ENCODE results near the gene PICK1. TPM values are rescaled to one million over a fixed set of nuclear protein-coding genes. Genes with fewer than 3 reads are reported as not detected.

PICK1 gene
- total RNA-seq, 1 donor from 2014 or later: 10.7 TPM

DNA sequence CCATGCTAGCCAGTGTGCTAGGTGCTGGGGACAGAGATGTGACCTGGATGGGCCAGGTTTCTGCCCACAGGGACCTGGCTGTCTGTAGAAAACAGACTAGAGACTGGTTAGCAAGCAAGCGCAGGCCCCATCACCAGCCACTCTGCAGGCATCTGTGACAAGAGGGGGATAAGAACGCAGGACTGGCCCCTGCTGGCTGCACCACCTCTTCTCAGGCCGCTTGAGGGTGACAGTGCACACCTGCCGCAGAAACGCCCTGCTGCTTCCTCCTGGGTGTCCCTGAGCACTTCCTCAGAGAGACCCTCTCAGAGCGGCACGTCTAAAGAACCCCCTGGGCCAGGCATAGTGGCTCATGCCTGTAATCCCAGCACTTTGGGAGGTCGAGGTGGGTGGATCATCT, 5.9 kb upstream of the PICK1 start:
- H3K27me3 ChIP-seq: peaks cover 13% of the 10 kb centered on the region
- no peak overlapping the region for H3K4me3 Mint-ChIP-seq
- H3F3A ChIP-seq (ENCODE audit: low read depth): peaks cover 9% of the 10 kb centered on the region
- no peak overlapping the region for H3K4me3 ChIP-seq
- H3K9me3 ChIP-seq (ENCODE audit: low read depth): no peaks in the 10 kb centered on the region
- no peak overlapping the region for H3K9ac ChIP-seq
- H3K4me1 ChIP-seq: peaks cover 7% of the 10 kb centered on the region
- no peaks in the 10 kb centered on the region for H4K20me1 ChIP-seq (ENCODE audit: low read depth)
- no peaks in the 10 kb centered on the region for H3K36me3 Mint-ChIP-seq
- H3K79me2 ChIP-seq (ENCODE audit: low read depth): no peaks in the 10 kb centered on the region
- TF ChIP-seq EZH2phosphoT487 (IDR thresholded peaks at IDR 0.05): no peak
- no peak overlapping the region for H2AFZ ChIP-seq (replicated peaks)
- H3K27me3 Mint-ChIP-seq (ENCODE audit: insufficient read depth, low read depth): peaks cover 14% of the 10 kb centered on the region
- H3K4me1 Mint-ChIP-seq: peaks cover 21% of the 10 kb centered on the region
- DNase-seq (ENCODE audit: low spot score): no peak
- H3K4me2 ChIP-seq: no peak overlapping the region
- H3K27ac ChIP-seq: no peak overlapping the region
- H3K9me3 Mint-ChIP-seq: no peaks in the 10 kb centered on the region
- H3K36me3 ChIP-seq: no peaks in the 10 kb centered on the region
- no peak overlapping the region for H3K27ac Mint-ChIP-seq

DNA sequence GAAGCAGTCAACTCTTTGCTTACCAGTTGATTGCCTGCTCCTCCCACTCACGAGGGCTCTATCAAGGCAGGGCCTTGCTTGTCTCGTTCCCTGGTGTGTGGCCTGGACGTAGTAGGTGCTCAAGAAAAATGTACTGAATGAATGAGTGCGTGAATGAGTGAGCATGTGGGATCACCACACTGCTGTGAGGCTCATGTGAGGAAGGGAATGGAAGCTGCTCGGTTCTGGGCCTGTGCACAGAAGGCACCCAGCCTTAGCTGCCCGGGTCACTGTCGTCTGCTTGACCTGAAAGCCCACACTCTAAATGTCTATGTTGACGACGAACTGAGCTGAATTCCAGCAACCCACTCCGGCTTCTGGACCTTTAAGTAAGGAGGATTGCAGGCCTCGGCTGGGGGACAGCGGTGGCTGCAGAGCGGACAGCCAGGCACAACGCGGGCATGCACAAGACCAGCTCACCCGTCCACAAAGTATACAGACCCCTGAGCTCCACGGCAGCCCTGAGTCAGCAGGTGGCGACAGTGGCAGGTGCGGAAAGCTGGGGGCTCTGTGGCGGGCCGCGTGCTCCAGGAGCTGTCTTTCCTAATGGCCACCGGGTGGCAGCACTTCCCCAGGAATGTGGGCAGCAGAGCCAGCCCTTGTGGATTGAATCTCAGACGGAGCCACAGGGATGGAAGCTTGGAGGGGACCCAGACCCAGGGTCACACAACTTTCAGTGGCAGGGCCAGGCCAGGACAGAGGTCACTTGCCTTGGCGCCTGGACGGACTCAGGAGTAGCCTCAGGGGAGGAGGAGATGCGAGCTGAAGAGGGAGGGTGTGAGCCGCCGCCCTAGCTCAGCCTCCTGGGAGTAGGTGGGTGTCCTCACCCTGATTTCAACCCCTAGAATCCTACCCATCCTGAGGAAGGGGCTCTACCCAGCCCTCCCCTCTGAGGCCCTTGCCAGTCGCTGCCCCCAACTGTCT, 5.0 kb upstream of the PICK1 start:
- peaks cover 7% of the 10 kb centered on the region for H3F3A ChIP-seq (ENCODE audit: low read depth)
- H3K4me3 ChIP-seq: no peak overlapping the region
- peaks cover 23% of the 10 kb centered on the region for H3K4me1 Mint-ChIP-seq
- peak overlapping the region; percentile 35 for H2AFZ ChIP-seq (replicated peaks)
- H3K27ac Mint-ChIP-seq: peak overlapping the region; percentile 37
- DNase-seq (ENCODE audit: low spot score): peak; percentile 93
- H3K36me3 ChIP-seq: no peaks in the 10 kb centered on the region
- no peaks in the 10 kb centered on the region for H3K36me3 Mint-ChIP-seq
- H3K79me2 ChIP-seq (ENCODE audit: low read depth): no peaks in the 10 kb centered on the region
- TF ChIP-seq, protein P1, sequence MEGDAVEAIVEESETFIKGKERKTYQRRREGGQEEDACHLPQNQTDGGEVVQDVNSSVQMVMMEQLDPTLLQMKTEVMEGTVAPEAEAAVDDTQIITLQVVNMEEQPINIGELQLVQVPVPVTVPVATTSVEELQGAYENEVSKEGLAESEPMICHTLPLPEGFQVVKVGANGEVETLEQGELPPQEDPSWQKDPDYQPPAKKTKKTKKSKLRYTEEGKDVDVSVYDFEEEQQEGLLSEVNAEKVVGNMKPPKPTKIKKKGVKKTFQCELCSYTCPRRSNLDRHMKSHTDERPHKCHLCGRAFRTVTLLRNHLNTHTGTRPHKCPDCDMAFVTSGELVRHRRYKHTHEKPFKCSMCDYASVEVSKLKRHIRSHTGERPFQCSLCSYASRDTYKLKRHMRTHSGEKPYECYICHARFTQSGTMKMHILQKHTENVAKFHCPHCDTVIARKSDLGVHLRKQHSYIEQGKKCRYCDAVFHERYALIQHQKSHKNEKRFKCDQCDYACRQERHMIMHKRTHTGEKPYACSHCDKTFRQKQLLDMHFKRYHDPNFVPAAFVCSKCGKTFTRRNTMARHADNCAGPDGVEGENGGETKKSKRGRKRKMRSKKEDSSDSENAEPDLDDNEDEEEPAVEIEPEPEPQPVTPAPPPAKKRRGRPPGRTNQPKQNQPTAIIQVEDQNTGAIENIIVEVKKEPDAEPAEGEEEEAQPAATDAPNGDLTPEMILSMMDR (IDR thresholded peaks at IDR 0.05): peak; percentile 89
- TF ChIP-seq EZH2 (IDR thresholded peaks at IDR 0.05): no peak
- H4K20me1 ChIP-seq (ENCODE audit: low read depth): no peaks in the 10 kb centered on the region
- no peaks in the 10 kb centered on the region for H3K9me3 Mint-ChIP-seq
- no peaks in the 10 kb centered on the region for H3K9me3 ChIP-seq (ENCODE audit: low read depth)
- no peak overlapping the region for H3K4me2 ChIP-seq
- H3K4me3 Mint-ChIP-seq: no peak overlapping the region
- peaks cover 14% of the 10 kb centered on the region for H3K27me3 Mint-ChIP-seq (ENCODE audit: insufficient read depth, low read depth)
- no peak overlapping the region for H3K27ac ChIP-seq
- no peaks in the 10 kb centered on the region for H3K4me1 ChIP-seq
- H3K9ac ChIP-seq: no peak overlapping the region
- peaks cover 13% of the 10 kb centered on the region for H3K27me3 ChIP-seq

DNA sequence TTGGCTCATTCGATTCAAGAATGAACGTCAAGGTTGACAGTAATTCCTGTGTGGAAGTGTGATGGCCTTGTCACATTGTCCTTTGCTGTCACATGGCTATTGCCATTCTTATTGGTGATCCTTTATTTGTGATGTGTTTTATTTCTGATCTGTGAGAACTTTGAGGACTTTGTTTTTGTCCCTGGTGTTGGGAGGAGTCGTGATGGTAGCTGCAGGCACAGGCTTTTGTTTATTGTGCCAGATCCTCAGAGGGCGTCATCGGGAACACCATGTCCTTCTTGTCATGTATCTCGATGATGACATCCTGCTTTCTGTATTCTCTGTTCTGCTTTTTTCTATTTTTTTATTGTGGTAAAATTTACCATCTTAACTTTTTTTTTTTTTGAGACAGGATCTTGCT, 5.6 kb downstream of the PICK1 start:
- Mint-ChIP-seq H3K9me3 (no peaks in the 10 kb centered on the region), H3K27me3 (ENCODE audit: insufficient read depth, low read depth) (no peaks in the 10 kb centered on the region), H3K4me3 (no peak overlapping the region), H3K27ac (no peak overlapping the region), H3K36me3 (peaks cover 15% of the 10 kb centered on the region), H3K4me1 (peaks cover 11% of the 10 kb centered on the region)
- no peaks in the 10 kb centered on the region for H4K20me1 ChIP-seq (ENCODE audit: low read depth)
- H3K9ac ChIP-seq: no peak overlapping the region
- H2AFZ ChIP-seq (replicated peaks): no peak overlapping the region
- no peak for TF ChIP-seq EZH2 (IDR thresholded peaks at IDR 0.05)
- no peaks in the 10 kb centered on the region for H3K36me3 ChIP-seq
- no peak for DNase-seq (ENCODE audit: low spot score)
- no peaks in the 10 kb centered on the region for H3K27me3 ChIP-seq
- peaks cover 7% of the 10 kb centered on the region for H3K79me2 ChIP-seq (ENCODE audit: low read depth)
- no peaks in the 10 kb centered on the region for H3F3A ChIP-seq (ENCODE audit: low read depth)
- H3K27ac ChIP-seq: no peak overlapping the region
- H3K4me2 ChIP-seq: no peak overlapping the region
- H3K9me3 ChIP-seq (ENCODE audit: low read depth): no peaks in the 10 kb centered on the region
- peaks cover 4% of the 10 kb centered on the region for H3K4me1 ChIP-seq
- H3K4me3 ChIP-seq: no peak overlapping the region

DNA sequence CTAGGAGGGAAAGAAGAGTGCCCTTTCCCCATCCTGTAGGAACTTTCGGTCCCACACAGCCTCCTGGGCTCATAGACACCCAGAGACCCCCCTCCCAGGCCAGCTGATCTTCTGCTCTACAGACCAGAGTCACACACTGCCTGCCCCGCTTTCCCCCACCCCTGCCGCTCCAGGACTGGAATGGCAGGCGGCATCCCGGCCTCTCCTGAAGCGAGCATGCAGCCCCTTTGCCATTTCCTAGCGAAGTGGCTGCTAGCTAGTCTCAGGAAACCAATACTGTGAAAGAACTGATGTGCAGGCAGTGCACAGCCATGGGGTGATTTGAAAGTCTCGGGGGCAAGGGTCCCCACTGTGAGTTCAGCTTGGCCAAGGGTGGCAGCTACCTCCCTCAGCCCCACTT, 8.3 kb downstream of the PICK1 start:
- no peak overlapping the region for H3K27ac ChIP-seq
- no peak for DNase-seq (ENCODE audit: low spot score)
- Mint-ChIP-seq H3K36me3 (peaks cover 3% of the 10 kb centered on the region), H3K9me3 (no peaks in the 10 kb centered on the region), H3K27ac (no peak overlapping the region), H3K27me3 (ENCODE audit: insufficient read depth, low read depth) (no peaks in the 10 kb centered on the region), H3K4me3 (no peak overlapping the region), H3K4me1 (peaks cover 17% of the 10 kb centered on the region)
- no peak overlapping the region for H3K4me3 ChIP-seq
- no peaks in the 10 kb centered on the region for H3K36me3 ChIP-seq
- H3F3A ChIP-seq (ENCODE audit: low read depth): no peaks in the 10 kb centered on the region
- H3K27me3 ChIP-seq: no peaks in the 10 kb centered on the region
- TF ChIP-seq, protein P1 (IDR thresholded peaks at IDR 0.05): no peak
- TF ChIP-seq EZH2 (IDR thresholded peaks at IDR 0.05) (no peak), EZH2phosphoT487 (IDR thresholded peaks at IDR 0.05) (no peak)
- no peaks in the 10 kb centered on the region for H3K4me1 ChIP-seq
- H3K79me2 ChIP-seq (ENCODE audit: low read depth): no peaks in the 10 kb centered on the region
- H3K4me2 ChIP-seq: no peak overlapping the region
- no peaks in the 10 kb centered on the region for H4K20me1 ChIP-seq (ENCODE audit: low read depth)
- no peak overlapping the region for H2AFZ ChIP-seq (replicated peaks)
- H3K9ac ChIP-seq: no peak overlapping the region
- H3K9me3 ChIP-seq (ENCODE audit: low read depth): no peaks in the 10 kb centered on the region

Measured in neural progenitor cell (in vitro differentiated cells).